ENCODE data around the gene IL17RC.
"Not testable (repeated sequence)": the region's sequence is repeated elsewhere in the genome, so short reads cannot be mapped to it uniquely, and the experiment has no call there.

IL17RC gene

DNA sequence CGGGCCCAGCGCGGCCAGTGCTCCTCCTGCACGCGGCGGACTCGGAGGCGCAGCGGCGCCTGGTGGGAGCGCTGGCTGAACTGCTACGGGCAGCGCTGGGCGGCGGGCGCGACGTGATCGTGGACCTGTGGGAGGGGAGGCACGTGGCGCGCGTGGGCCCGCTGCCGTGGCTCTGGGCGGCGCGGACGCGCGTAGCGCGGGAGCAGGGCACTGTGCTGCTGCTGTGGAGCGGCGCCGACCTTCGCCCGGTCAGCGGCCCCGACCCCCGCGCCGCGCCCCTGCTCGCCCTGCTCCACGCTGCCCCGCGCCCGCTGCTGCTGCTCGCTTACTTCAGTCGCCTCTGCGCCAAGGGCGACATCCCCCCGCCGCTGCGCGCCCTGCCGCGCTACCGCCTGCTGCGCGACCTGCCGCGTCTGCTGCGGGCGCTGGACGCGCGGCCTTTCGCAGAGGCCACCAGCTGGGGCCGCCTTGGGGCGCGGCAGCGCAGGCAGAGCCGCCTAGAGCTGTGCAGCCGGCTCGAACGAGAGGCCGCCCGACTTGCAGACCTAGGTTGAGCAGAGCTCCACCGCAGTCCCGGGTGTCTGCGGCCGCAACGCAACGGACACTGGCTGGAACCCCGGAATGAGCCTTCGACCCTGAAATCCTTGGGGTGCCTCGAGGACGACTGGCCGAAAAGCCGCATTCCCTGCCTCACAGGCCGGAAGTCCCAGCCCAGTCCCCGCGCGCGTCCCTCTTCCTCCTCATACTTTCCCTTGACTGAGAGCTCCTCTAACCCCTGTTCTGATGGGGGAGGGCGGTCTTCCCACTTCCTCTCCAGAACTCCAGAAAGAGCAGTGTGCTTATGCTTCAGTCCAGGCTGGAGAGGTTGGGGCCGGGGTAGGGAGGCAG lies 1.4 kb upstream of the IL17RC start:
- peak; percentile 22 to 74 (median 71) for DNase-seq

DNA sequence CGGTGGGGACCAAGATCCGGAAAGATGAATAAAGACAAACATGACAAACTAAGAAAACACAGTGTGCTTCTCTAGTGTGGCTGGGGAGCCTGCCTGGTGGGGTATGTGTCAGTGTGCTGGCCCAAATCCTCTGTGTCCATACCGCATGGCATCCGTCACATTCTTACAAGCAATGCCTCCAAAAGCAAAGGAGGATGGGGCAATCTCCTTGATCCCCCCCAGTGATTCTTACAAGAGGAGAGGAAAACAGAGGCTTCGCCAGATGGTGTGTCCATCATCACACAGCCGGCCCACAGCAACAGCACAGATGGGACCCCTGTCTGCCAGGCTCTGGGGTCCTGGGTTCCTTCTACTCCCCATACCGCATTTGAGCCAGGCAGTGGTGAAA lies 558 bp upstream of the IL17RC start:
- peak in 1 of 3 experiments; percentile 27 for DNase-seq

DNA sequence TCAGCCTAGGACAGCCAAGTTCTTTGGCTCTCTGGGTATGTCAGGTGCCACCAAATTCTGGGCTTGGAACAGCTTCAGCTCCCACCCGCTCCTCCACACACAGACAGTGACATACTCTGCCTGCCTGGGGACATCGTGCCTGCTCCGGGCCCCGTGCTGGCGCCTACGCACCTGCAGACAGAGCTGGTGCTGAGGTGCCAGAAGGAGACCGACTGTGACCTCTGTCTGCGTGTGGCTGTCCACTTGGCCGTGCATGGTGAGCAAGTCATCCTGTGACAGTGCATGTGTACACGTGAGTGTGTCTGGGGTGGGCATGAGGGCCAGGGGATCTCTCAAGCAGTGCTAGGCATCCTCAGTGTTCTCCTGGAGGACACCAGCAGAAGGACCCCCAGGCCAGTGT lies 922 bp downstream of the IL17RC start:
- DNase-seq, result no peak

DNA sequence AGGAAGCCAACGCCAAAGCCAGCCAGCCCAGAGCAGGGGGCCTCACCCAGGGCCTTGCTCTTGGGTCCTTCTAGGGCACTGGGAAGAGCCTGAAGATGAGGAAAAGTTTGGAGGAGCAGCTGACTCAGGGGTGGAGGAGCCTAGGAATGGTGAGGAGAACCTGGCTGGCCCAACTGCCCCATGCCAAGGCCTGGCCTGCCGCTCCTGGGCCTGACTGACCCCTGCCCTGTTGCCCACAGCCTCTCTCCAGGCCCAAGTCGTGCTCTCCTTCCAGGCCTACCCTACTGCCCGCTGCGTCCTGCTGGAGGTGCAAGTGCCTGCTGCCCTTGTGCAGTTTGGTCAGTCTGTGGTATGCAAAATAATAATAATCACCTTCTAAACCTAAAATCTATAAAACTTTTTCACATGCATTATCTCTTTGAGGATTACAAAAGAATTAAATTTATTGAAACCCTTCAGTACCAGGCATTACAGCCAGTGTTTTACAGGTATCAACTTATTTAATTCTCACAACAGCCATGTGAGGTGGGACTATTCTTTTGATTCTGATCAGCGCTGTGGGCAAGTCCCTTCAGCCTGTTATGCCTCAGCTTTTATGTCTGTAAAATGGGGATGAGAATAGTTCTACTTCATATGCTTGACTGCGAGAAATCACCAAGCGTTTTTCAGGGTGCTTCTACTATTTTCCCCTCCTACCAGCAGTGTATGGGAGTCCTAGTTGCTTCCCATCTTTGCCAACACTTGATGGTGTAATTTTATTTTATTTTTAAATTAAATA lies 1.6 kb downstream of the IL17RC start:
- no peak for DNase-seq

DNA sequence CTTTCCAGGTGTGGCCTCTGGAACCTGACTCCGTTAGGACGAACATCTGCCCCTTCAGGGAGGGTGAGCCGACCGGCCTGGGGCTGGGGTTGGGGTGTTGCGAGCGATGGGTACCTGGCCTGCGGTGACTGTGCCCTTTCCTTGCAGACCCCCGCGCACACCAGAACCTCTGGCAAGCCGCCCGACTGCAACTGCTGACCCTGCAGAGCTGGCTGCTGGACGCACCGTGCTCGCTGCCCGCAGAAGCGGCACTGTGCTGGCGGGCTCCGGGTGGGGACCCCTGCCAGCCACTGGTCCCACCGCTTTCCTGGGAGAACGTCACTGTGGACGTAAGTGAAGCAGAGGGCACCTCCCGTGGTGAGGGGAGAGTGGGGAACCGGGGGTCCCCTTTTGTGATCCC lies 11.3 kb downstream of the IL17RC start:
- DNase-seq, result no peak

DNA sequence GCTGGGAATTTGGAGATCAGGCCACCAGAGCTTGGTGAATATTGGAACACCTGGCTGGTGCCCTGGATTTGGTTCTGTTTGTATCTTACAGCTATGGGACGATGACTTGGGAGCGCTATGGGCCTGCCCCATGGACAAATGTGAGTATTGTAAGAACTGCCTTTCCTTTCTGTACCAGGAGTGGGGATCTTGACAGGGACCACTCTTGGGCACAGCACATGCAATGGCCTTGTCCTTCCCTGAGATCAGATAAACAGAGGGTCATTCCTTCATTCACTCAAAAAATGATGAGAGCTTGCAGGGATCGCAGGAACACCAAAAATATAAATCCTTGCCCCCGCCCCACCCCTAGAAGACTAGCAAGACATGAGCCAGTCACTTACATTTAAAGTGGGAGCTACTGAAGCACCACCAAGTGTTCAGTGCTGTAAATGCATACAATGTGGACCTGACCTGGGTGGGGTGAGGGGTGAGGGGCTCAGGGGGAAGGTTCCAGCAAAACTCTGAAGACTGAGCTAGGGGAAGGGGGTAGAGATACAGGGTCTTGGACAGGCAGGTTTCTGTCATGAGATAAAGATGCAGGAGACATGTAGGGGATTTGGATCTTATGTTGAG lies 14.0 kb downstream of the IL17RC start:
- DNase-seq, result peak in 1 of 3 experiments; percentile 1

DNA sequence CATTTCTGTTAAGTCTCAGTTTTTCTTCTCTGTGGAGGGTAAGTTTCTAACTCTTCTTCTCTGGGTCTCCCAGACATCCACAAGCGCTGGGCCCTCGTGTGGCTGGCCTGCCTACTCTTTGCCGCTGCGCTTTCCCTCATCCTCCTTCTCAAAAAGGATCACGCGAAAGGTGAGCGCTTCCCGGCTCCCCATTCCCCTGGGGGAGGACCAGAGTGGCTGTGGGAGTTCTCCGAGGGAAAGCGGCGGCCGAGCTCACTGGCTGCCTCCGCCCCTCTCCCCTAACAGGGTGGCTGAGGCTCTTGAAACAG lies 15.6 kb downstream of the IL17RC start:
- DNase-seq, result no peak

DNA sequence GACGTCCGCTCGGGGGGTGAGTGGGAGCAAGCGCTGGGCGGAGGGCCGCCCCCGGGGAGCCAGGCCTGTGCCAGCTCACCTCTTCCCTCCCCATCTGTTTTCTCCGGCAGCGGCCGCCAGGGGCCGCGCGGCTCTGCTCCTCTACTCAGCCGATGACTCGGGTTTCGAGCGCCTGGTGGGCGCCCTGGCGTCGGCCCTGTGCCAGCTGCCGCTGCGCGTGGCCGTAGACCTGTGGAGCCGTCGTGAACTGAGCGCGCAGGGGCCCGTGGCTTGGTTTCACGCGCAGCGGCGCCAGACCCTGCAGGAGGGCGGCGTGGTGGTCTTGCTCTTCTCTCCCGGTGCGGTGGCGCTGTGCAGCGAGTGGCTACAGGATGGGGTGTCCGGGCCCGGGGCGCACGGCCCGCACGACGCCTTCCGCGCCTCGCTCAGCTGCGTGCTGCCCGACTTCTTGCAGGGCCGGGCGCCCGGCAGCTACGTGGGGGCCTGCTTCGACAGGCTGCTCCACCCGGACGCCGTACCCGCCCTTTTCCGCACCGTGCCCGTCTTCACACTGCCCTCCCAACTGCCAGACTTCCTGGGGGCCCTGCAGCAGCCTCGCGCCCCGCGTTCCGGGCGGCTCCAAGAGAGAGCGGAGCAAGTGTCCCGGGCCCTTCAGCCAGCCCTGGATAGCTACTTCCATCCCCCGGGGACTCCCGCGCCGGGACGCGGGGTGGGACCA lies 16.1 kb downstream of the IL17RC start:
- peak; percentile 66 to 86 (median 78) for DNase-seq

DNA sequence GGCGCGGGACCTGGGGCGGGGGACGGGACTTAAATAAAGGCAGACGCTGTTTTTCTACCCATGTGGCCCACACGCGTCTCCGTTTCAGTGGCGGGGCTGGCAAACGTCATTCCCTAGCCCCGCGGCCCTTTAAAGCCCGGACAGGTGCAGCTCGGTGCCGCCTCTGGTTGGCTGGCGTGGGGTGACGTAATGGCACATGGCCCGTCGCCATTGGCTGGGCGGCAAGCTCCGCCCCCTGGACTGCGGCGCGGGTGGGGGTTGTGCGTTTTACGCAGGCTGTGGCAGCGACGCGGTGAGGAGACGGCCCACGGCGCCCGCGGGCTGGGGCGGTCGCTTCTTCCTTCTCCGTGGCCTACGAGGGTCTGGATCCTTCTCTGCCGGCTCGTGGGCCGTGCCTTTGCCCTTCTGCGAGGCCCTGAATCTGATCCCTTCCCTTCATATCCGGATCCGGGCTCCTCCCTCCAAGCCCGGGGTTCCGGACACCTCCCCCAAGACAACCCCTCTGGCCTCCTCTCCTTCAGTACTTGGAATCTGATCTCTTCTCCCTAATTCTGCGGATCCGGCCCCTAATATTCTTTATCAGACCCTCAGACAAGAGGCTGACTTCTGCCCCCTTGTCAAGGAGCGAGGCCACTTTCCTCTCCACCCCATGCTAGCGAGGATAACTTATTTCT lies 16.8 kb downstream of the IL17RC start, which contains the start of gene CRELD1:
TSS of gene CRELD1 (plus strand) at position 274 of the 674 bp plus-strand sequence. CDS start 605 bp downstream, outside the sequence.
- DNase-seq, result peak; percentile 83 to 92 (median 89)

DNA sequence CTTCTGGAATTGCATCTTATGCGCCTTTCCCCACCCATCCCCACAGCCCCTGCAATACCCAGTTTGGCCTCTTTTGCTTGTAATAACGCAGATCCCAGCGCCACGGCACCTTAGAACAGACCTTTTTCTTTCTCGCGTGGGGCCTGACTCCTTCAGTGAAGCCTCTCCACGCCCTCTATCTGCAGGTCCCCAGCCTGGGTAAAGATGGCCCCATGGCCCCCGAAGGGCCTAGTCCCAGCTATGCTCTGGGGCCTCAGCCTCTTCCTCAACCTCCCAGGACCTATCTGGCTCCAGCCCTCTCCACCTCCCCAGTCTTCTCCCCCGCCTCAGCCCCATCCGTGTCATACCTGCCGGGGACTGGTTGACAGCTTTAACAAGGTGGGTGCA lies 17.3 kb downstream of the IL17RC start:
- peak in 1 of 3 experiments; percentile 60 for DNase-seq

DNA sequence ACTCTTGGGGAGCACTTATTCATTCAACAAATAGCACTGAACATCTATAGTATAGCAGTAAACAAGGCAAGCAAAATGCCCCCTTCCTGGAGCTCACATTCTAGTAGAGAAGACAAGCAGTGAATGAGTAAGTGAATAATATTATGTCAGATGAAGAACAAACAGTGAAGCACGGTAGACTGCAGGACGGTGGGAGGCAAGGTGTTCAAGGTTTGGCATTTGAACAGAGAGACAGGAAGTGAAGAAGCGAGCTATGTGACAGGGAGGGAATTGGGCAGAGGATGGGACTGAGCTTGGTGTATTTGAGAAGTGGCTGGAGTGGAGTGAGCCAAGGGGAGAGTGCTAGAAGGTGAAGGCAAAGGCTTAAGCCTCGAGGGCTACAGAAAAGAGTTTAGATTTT lies 18.1 kb downstream of the IL17RC start:
- no peak for DNase-seq

DNA sequence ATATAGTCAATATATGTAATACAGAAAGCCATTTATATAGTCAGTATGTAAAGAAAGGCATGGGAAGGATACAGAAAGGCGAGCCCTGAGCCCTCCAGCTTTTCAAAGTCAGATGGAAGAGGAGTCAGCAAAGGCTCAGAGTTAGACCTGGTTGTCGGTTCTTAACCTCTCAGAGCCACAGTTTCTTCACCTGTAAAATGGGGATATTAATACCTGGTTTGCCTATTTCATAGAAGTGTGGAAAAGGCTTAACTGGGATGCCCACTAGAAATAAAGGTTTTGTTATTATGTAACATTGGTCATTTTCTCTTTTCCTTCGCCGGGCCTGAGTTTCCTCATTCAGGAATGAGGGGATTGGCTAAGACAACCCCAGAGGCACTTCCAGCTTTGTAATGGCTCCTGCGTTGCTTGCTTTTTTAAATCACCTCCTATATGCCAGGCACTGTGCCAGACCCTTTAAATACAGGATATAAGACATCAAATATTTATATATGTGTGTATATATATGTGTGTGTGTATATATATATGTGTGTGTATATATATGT lies 19.1 kb downstream of the IL17RC start:
- DNase-seq, result no peak

DNA sequence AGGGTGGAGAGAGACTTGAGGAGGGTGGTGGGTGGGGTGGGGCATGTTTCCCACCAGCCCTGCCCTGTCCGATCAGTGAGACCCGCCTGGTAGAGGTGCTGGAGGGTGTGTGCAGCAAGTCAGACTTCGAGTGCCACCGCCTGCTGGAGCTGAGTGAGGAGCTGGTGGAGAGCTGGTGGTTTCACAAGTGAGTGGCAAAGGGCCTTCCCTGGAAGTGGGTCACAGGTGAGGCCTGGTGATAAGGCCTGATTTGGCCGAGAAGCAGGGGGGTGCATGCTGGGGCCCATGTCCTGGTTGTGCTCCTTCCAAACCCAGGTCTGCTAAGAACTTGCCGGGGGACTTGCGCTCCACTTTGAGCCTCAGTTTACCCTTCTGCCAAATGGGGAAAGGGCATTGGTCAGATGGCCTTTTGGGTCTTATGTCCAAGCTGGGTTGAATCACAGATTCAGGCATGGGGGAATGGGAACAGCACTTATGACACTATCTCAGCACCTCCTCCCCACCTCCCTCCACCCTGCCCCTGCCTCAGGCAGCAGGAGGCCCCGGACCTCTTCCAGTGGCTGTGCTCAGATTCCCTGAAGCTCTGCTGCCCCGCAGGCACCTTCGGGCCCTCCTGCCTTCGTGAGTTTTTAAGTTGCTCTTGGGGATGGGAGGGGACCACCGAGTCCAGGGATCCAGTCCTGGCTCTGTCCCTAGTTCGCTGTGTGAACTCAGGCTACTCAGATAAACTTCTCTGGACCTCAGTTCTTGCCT lies 20.8 kb downstream of the IL17RC start:
- no peak for DNase-seq

DNA sequence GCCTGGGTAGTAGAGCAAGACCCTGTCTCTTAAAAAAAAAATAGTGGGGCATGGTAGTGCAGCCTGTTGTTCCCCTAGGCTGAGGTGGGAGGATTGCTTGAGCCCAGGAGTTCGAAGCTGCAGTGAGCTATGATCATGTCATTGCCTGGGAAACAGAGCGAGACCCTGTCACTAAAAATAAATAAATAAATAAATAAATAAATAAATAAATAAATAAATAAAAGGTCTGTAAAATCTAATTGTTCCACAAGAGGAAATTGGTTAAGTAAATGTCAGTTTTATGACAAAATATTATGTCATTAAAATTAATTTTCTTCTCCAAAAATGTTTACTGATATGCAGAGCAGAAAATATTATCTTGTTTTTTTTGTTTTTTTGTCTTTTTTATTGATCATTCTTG lies 22.1 kb downstream of the IL17RC start:
- DNase-seq, result no peak

DNA sequence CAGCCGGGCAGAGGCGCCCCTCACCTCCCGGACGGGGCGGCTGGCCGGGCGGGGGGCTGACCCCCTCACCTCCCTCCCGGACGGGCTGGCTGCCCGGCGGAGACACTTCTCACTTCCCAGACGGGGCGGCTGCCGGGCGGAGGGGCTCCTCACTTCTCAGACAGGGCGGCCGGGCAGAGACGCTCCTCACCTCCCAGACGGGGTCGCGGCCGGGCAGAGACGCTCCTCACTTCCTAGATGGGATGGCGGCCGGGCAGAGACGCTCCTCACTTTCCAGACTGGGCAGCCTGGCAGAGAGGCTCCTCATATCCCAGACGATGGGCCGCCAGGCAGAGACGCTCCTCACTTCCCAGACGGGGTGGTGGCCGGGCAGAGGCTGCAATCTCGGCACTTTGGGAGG lies 23.0 kb downstream of the IL17RC start:
- not testable (repeated sequence) for DNase-seq

DNA sequence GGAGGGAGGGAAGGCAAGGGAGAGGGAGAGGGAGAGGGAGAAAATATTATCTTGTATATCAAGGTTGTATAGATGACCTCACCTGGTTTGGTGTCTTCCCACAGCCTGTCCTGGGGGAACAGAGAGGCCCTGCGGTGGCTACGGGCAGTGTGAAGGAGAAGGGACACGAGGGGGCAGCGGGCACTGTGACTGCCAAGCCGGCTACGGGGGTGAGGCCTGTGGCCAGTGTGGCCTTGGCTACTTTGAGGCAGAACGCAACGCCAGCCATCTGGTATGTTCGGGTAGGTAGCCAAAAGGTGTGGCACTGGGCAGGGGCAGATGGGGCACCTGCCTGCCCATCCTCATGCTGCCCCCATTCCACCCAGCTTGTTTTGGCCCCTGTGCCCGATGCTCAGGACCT lies 23.8 kb downstream of the IL17RC start:
- DNase-seq, result no peak

DNA sequence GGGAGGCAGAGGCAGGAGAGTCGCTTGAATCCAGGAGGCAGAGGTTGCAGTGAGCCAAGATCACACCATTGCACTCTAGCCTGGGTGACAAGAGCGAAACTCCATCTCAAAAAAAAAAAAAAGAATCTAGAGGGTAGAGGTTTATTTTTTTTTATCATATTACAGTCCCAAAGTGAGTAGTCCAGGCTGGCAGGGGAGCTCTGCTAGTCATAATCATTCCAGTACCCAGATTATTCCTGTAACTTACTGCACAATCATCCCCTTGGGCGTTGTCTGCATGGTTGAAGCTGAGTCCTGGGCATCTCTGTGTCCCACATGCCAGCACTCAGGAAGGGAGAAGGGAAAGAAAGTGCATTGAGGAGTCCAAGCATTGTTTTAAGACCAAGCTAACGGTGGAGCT lies 25.3 kb downstream of the IL17RC start:
- no peak for DNase-seq

DNA sequence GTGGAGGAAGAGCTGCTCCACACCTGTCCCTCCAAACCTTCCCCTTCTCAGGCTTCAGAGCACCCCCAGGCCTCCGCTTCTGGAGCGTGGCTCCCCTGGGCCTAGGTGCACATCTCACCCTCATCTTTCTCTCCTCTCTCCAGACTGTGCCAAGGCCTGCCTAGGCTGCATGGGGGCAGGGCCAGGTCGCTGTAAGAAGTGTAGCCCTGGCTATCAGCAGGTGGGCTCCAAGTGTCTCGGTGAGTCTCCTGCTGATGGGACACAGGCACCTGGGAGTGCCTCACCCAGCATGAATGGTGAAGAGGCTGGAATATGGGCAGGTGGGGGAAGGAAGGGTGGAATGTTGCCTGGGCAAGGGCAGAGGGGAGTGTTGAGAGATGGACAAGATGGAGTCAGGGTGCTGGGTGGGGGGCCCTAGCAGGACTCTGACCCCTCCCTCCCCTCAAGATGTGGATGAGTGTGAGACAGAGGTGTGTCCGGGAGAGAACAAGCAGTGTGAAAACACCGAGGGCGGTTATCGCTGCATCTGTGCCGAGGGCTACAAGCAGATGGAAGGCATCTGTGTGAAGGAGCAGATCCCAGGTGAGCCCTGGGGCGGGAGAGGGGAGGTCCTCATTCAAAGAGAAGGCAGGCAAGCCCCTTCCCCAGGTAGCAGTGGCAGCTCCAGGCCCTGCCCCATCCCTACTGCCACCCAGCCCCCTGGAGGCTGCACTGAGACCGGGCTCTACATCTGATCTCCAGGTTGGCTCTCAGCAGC lies 26.2 kb downstream of the IL17RC start:
- DNase-seq, result no peak

DNA sequence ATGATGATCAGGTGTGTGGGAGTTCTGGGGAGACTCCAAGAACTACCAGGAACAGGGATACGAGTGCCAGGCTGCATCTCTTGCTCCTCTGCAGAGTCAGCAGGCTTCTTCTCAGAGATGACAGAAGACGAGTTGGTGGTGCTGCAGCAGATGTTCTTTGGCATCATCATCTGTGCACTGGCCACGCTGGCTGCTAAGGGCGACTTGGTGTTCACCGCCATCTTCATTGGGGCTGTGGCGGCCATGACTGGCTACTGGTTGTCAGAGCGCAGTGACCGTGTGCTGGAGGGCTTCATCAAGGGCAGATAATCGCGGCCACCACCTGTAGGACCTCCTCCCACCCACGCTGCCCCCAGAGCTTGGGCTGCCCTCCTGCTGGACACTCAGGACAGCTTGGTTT lies 27.4 kb downstream of the IL17RC start:
- no peak for DNase-seq

DNA sequence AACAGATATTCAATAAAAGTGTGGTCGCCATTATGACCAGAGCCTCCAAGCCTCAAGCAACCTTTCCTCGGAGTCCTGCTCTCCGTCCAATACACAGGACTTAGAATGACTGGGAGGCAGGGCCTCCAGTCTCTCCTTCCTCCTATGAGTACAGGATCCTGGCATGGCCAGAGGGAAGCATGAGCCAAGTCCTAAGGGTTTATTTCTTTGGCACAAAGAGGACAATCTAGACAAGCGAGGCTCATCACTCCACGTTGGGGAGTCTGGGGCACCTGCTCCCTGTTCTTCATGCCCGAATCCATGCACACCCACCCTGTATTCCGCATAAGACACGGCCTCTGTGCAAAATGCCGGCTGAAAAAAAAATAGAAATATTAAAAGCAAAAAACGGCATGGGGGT lies 28.5 kb downstream of the IL17RC start:
- no peak for DNase-seq

Data from NCI-H1417 (cell line).